ENCODE data around the gene C17orf107. TPM values are rescaled to one million over a fixed set of nuclear protein-coding genes. Genes with fewer than 3 reads are reported as not detected.

Gene C17orf107
- total RNA-seq, 1 experiment from 2014 or later, result 1.7 TPM

GRCh38 chr17:4944554-4945175 is 45.3 kb downstream of the C17orf107 start:
- peak overlapping the region; percentile 96 to 97; a peak in 3 of 4 replicates for H3K4me3 ChIP-seq (replicated peaks in 1 of 2; ENCODE audit: low read depth in 1 of 2, low read length in 2 of 2)
- ChIA-PET POLR2A (interaction anchor here (0.5 to 4.7 kb wide), 3 partner anchors 20 to 261 kb away, joined by 3 to 45 read pairs (median 3); partner anchors contain the start of gene SPAG7), RAD21 (ENCODE audit: low non-redundant PET in 1 of 2, low total read pairs in 2 of 2, uncharacterized antibody in 2 of 2, unreplicated experiment in 2 of 2) (no interaction called here), CTCF (no interaction called here)
- H3K9me2 ChIP-seq (ENCODE audit: insufficient read depth), result no peaks in the 10 kb centered on the region
- no peak for DNase-seq (ENCODE audit: low read depth, low spot score)
- no peak for ATAC-seq
- H3K4me1 ChIP-seq (ENCODE audit: control insufficient read depth in 1 of 2, insufficient read depth in 2 of 2, low read length in 2 of 2), result peaks cover 28 to 57% of the 10 kb centered on the region in 2 experiments
- intact Hi-C loops (cut with micrococcal nuclease), result loop anchor here (1.0 to 5.0 kb wide), 2 partner anchors 43 to 118 kb away; partner anchors contain the start of gene CAMTA2
- H3K36me3 ChIP-seq (ENCODE audit: control insufficient read depth in 1 of 2, insufficient read depth in 2 of 2, low read length in 2 of 2), result peaks cover 9 to 25% of the 10 kb centered on the region in 2 experiments; a peak in 2 of 4 replicates
- TF ChIP-seq CBX3 (IDR thresholded peaks at IDR 0.05; ENCODE audit: low read depth) (no peak), SIN3A (IDR thresholded peaks at IDR 0.05; ENCODE audit: low read depth) (peak; percentile 21), SRF (IDR thresholded peaks at IDR 0.05; ENCODE audit: low read depth) (no peak)
- TF ChIP-seq, protein P1, sequence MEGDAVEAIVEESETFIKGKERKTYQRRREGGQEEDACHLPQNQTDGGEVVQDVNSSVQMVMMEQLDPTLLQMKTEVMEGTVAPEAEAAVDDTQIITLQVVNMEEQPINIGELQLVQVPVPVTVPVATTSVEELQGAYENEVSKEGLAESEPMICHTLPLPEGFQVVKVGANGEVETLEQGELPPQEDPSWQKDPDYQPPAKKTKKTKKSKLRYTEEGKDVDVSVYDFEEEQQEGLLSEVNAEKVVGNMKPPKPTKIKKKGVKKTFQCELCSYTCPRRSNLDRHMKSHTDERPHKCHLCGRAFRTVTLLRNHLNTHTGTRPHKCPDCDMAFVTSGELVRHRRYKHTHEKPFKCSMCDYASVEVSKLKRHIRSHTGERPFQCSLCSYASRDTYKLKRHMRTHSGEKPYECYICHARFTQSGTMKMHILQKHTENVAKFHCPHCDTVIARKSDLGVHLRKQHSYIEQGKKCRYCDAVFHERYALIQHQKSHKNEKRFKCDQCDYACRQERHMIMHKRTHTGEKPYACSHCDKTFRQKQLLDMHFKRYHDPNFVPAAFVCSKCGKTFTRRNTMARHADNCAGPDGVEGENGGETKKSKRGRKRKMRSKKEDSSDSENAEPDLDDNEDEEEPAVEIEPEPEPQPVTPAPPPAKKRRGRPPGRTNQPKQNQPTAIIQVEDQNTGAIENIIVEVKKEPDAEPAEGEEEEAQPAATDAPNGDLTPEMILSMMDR (IDR thresholded peaks at IDR 0.05 in 2 of 3, conservative IDR thresholded peaks at IDR 0.05 in 1 of 3; ENCODE audit: borderline replicate concordance in 1 of 3, insufficient read depth in 1 of 3, low read depth in 2 of 3, low read length in 2 of 3), result no peak
- H3K9me3 ChIP-seq (ENCODE audit: control insufficient read depth in 1 of 2, insufficient read depth in 1 of 2, low read depth in 1 of 2, low read length in 2 of 2), result no peaks in the 10 kb centered on the region
- H3K4me2 ChIP-seq (ENCODE audit: low read length), result peak overlapping the region; percentile 100
- H2AFZ ChIP-seq (ENCODE audit: low read depth, low read length, poor library complexity, severe bottlenecking), result no peak overlapping the region
- H3K27me3 ChIP-seq (ENCODE audit: insufficient read depth, low read length), result no peaks in the 10 kb centered on the region
- peaks cover 12% of the 10 kb centered on the region; the same call in 1 of the 2 replicates for H4K20me1 ChIP-seq (ENCODE audit: insufficient read depth)
- peak overlapping the region; percentile 65 for H3K27ac ChIP-seq (ENCODE audit: low read depth, low read length)
- no TSS peak for BruUV-seq (replicated peaks)
- H3K79me2 ChIP-seq (ENCODE audit: insufficient read depth, low read length), result peaks cover 82% of the 10 kb centered on the region
- peak overlapping the region; percentile 97 for H3K9ac ChIP-seq (ENCODE audit: low read length)
